GM21529 (cell line): ENCODE measurements around the gene HS3ST5.

ENCODE experiments used
- ATAC-seq: cut with Tn5 transposase; IDR thresholded peaks from one replicate; pipeline ENCODE4 v1.9.1; 2021; ENCODE audit not compliant: unreplicated experiment

Gene HS3ST5

GRCh38 chr6:114342826-114343781 lies at the start of gene HS3ST5:
Gene HS3ST5, minus strand, starts transcription at chr6:114343023. Its CDS starts 280,178 bp downstream, at chr6:114062845.
- ATAC-seq = no peak

- ATAC-seq = no peak
Observed at GRCh38 chr6:114390176-114390575, 47.4 kb upstream of the HS3ST5 start.

GRCh38 chr6:114389111-114389510 lies 46.3 kb upstream of the HS3ST5 start:
- no peak for ATAC-seq

GRCh38 chr6:114382406-114382805 lies 39.6 kb upstream of the HS3ST5 start:
- no peak for ATAC-seq

- ATAC-seq = no peak
Observed at GRCh38 chr6:114377881-114378280, 35.1 kb upstream of the HS3ST5 start.

GRCh38 chr6:114376611-114377175 lies 33.9 kb upstream of the HS3ST5 start:
- no peak for ATAC-seq

- ATAC-seq = no peak
Observed at GRCh38 chr6:114375541-114376192, 32.8 kb upstream of the HS3ST5 start.

GRCh38 chr6:114367315-114367961 lies 24.6 kb upstream of the HS3ST5 start:
- no peak for ATAC-seq

- ATAC-seq = no peak
Observed at GRCh38 chr6:114366899-114367298, 24.1 kb upstream of the HS3ST5 start.

GRCh38 chr6:114364301-114364700 lies 21.5 kb upstream of the HS3ST5 start:
- ATAC-seq = no peak

- no peak for ATAC-seq
Observed at GRCh38 chr6:114362957-114363356, 20.1 kb upstream of the HS3ST5 start.

- no peak for ATAC-seq
Observed at GRCh38 chr6:114362396-114362795, 19.6 kb upstream of the HS3ST5 start.

GRCh38 chr6:114361036-114361435 lies 18.2 kb upstream of the HS3ST5 start:
- no peak for ATAC-seq

- ATAC-seq = no peak
Observed at GRCh38 chr6:114355300-114355699, 12.5 kb upstream of the HS3ST5 start.

GRCh38 chr6:114354482-114354881 lies 11.7 kb upstream of the HS3ST5 start:
- ATAC-seq = no peak

- no peak for ATAC-seq
Observed at GRCh38 chr6:114346451-114346850, 3.6 kb upstream of the HS3ST5 start.

GRCh38 chr6:114344971-114345275 lies 2.1 kb upstream of the HS3ST5 start:
- ATAC-seq = no peak

GRCh38 chr6:114344246-114344970 lies 1.6 kb upstream of the HS3ST5 start:
- ATAC-seq = no peak

GRCh38 chr6:114343782-114344144 lies 940 bp upstream of the HS3ST5 start:
- no peak for ATAC-seq

- ATAC-seq = no peak
Observed at GRCh38 chr6:114342086-114342825, 567 bp downstream of the HS3ST5 start.
